GM18517 (cell line): ENCODE data around the gene CAMTA1.

Source experiments
- ATAC-seq: cut with Tn5 transposase; IDR thresholded peaks from one replicate; pipeline ENCODE4 v1.9.1; 2021; ENCODE audit warnings: mild to moderate bottlenecking, moderate library complexity; ENCODE audit not compliant: unreplicated experiment

CAMTA1 gene

GRCh38 chr1:7265771-7266371, 480.6 kb downstream of the CAMTA1 start:
- ATAC-seq: no peak

- no peak for ATAC-seq
These were observed 481.3 kb downstream of the CAMTA1 start for GRCh38 chr1:7266561-7266960.

- ATAC-seq: no peak
These were observed 482.2 kb downstream of the CAMTA1 start for GRCh38 chr1:7267493-7267892.

GRCh38 chr1:7268983-7269382, 483.7 kb downstream of the CAMTA1 start:
- no peak for ATAC-seq

- ATAC-seq: no peak
These were observed 484.3 kb downstream of the CAMTA1 start for GRCh38 chr1:7269525-7269924.

- no peak for ATAC-seq
These were observed 489.0 kb downstream of the CAMTA1 start for GRCh38 chr1:7274256-7274655.

GRCh38 chr1:7278045-7278444, 492.8 kb downstream of the CAMTA1 start:
- no peak for ATAC-seq

- no peak for ATAC-seq
These were observed 493.8 kb downstream of the CAMTA1 start for GRCh38 chr1:7278827-7279765.

GRCh38 chr1:7279769-7280168, 494.5 kb downstream of the CAMTA1 start:
- ATAC-seq: no peak

GRCh38 chr1:7280347-7280960, 495.2 kb downstream of the CAMTA1 start:
- ATAC-seq: no peak

- no peak for ATAC-seq
These were observed 496.6 kb downstream of the CAMTA1 start for GRCh38 chr1:7281821-7282220.

- ATAC-seq: no peak
These were observed 499.7 kb downstream of the CAMTA1 start for GRCh38 chr1:7284839-7285435.

- ATAC-seq: no peak
These were observed 500.7 kb downstream of the CAMTA1 start for GRCh38 chr1:7285856-7286454.

GRCh38 chr1:7287013-7287412, 501.8 kb downstream of the CAMTA1 start:
- no peak for ATAC-seq

- no peak for ATAC-seq
These were observed 503.7 kb downstream of the CAMTA1 start for GRCh38 chr1:7288992-7289391.

GRCh38 chr1:7289694-7290093, 504.4 kb downstream of the CAMTA1 start:
- no peak for ATAC-seq

GRCh38 chr1:7290971-7291970, 506.0 kb downstream of the CAMTA1 start:
- ATAC-seq: no peak

- no peak for ATAC-seq
These were observed 506.9 kb downstream of the CAMTA1 start for GRCh38 chr1:7292036-7292681.

- ATAC-seq: no peak
These were observed 507.6 kb downstream of the CAMTA1 start for GRCh38 chr1:7292714-7293419.
